MM.1S (cell line): Measurements from ENCODE around the gene TACC2.

Source experiments
- EZH2 ChIP-seq: fragments of 300-600 bp; sonication (generic); optimal IDR thresholded peaks from 2 replicates; pipeline ENCODE3; 2017; ENCODE audit warnings: low read depth, mild to moderate bottlenecking, antibody characterized with exemption, low read length, mixed read lengths
- EZH2phosphoT487 ChIP-seq: fragments of 300-600 bp; sonication (generic); IDR thresholded peaks from 2 replicates; pipeline ENCODE4 v1.6.1; 2018; ENCODE audit warnings: antibody characterized with exemption, low read length
- TF ChIP-seq, protein P1 (sequence below): fragments of 300-600 bp; sonication (generic); IDR thresholded peaks from 2 replicates; pipeline ENCODE4 v1.5.1; 2016; ENCODE audit warnings: antibody characterized with exemption, low read length, mixed read lengths

DNA sequence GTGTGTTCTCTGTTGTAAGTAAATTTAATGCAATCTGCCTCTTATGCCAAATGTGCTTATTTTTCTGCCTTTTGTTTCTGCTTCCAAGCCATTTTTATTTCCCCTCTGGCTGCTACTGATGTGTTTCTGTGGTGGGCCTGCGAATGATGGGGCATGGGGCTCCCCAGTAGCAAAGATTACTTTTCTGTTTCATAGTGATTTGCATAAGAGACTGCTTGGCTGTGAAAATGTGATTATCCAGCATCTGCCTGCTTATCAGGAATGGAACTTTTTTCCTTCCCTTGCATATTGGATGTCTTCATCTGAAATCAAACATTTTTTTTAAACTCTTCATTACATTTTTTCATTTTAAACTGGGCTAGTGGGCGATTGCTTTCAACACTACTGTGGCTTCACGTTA lies 224.4 kb downstream of the TACC2 start:
- TF ChIP-seq, protein P1, sequence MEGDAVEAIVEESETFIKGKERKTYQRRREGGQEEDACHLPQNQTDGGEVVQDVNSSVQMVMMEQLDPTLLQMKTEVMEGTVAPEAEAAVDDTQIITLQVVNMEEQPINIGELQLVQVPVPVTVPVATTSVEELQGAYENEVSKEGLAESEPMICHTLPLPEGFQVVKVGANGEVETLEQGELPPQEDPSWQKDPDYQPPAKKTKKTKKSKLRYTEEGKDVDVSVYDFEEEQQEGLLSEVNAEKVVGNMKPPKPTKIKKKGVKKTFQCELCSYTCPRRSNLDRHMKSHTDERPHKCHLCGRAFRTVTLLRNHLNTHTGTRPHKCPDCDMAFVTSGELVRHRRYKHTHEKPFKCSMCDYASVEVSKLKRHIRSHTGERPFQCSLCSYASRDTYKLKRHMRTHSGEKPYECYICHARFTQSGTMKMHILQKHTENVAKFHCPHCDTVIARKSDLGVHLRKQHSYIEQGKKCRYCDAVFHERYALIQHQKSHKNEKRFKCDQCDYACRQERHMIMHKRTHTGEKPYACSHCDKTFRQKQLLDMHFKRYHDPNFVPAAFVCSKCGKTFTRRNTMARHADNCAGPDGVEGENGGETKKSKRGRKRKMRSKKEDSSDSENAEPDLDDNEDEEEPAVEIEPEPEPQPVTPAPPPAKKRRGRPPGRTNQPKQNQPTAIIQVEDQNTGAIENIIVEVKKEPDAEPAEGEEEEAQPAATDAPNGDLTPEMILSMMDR: no peak
- TF ChIP-seq EZH2phosphoT487 (no peak), EZH2 (no peak)
